Measurements from ENCODE around the gene HMGN1. TPM values are rescaled to one million over a fixed set of nuclear protein-coding genes. Genes with fewer than 3 reads are reported as not detected.

HMGN1 gene
- polyA plus RNA-seq, 1 donor from 2014 or later: 2,070 TPM

DNA sequence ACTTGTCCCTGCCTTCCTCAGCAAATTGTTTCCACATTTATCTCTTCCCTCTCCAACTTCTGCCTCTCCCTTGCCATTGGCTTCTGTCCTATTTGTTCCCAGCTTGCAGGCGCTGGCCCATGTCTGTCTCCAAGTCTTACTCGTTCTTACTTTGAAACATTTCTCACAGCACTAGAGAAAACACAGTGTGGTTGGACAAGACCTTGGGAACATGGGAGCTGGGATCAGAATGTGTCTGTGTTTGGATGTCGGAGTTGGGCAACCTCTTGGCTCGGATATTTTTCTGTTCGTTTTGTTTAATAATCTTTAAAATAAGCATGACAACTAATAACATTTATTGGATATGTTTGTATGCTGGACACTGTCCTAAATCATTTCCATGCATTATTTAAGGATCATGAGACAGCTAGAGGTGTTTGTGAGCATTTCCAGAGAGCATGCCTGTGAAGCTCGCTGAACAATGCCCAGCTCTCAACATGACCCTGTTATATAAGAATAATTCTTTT, 29.6 kb downstream of the HMGN1 start:
- no peak for TF ChIP-seq TAF1 (IDR thresholded peaks at IDR 0.05; ENCODE audit: low read depth)
- Histone ChIP-seq H3K4me3 (ENCODE audit: low read length) (no peak overlapping the region), H3K36me3 (ENCODE audit: insufficient read depth, low read length) (no peaks in the 10 kb centered on the region), H3K4me2 (ENCODE audit: low read length) (no peak overlapping the region), H2AFZ (ENCODE audit: low read depth, low read length) (no peak overlapping the region), H3K9ac (ENCODE audit: low read length) (no peak overlapping the region), H3F3A (ENCODE audit: insufficient read depth, low read length, poor library complexity, severe bottlenecking) (no peaks in the 10 kb centered on the region), H3K27ac (ENCODE audit: low read length) (no peak overlapping the region), H3K79me2 (replicated peaks; ENCODE audit: insufficient read depth, low read length) (peaks cover 4% of the 10 kb centered on the region), H4K20me1 (ENCODE audit: insufficient read depth) (no peaks in the 10 kb centered on the region), H3K9me2 (ENCODE audit: insufficient read depth, low read length) (no peaks in the 10 kb centered on the region), H3K27me3 (ENCODE audit: insufficient read depth, low read depth, low read length) (no peaks in the 10 kb centered on the region), H3K9me3 (ENCODE audit: low read length) (no peaks in the 10 kb centered on the region)

DNA sequence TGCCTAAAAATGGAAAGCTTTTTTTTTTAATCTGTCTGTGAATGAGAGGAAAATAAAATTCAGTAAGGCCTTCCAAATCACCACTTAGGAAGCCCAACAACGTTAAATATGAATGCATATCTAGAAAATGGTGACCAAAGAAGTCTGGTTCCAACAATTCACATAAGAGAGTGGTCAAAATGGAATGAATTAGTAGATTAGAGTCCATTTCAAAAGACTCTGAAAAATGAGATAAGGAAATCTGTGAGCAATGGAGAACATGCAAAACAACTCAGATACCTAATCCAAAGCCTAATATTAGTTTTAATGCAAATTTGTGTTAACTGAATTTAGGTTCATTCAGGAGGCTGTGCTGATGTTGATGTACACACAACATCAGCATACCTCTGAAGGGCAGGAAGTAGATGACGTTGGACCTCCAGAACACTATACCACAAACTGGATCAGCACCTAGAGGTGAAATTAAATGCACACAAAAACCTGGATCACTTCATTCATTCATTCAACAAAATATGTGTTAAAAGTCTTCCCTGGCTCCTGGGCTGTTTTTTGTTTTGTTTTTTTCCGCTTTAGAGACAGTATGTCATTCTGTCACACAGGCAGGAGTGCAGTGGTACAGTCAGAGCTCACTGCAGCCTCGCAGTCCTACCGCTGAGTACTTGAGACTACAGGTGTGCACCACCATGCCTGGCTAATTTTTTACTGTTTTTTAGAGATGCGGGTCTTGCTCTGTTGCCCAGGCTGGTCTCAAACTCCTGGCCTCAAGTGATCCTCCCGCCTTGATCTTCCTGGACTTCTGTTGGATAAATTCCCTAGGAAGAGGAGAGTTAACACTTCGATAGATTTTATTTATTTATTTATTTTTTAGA, 30.6 kb downstream of the HMGN1 start:
- TF ChIP-seq SMC3 (conservative IDR thresholded peaks at IDR 0.05; ENCODE audit: poor library complexity) (no peak), RAD21 (conservative IDR thresholded peaks at IDR 0.05) (no peak), MXI1 (conservative IDR thresholded peaks at IDR 0.05; ENCODE audit: poor library complexity, severe bottlenecking) (no peak)
- TF ChIP-seq, protein P1, sequence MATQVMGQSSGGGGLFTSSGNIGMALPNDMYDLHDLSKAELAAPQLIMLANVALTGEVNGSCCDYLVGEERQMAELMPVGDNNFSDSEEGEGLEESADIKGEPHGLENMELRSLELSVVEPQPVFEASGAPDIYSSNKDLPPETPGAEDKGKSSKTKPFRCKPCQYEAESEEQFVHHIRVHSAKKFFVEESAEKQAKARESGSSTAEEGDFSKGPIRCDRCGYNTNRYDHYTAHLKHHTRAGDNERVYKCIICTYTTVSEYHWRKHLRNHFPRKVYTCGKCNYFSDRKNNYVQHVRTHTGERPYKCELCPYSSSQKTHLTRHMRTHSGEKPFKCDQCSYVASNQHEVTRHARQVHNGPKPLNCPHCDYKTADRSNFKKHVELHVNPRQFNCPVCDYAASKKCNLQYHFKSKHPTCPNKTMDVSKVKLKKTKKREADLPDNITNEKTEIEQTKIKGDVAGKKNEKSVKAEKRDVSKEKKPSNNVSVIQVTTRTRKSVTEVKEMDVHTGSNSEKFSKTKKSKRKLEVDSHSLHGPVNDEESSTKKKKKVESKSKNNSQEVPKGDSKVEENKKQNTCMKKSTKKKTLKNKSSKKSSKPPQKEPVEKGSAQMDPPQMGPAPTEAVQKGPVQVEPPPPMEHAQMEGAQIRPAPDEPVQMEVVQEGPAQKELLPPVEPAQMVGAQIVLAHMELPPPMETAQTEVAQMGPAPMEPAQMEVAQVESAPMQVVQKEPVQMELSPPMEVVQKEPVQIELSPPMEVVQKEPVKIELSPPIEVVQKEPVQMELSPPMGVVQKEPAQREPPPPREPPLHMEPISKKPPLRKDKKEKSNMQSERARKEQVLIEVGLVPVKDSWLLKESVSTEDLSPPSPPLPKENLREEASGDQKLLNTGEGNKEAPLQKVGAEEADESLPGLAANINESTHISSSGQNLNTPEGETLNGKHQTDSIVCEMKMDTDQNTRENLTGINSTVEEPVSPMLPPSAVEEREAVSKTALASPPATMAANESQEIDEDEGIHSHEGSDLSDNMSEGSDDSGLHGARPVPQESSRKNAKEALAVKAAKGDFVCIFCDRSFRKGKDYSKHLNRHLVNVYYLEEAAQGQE (IDR thresholded peaks at IDR 0.05; ENCODE audit: borderline replicate concordance): no peak
- Histone ChIP-seq H3K4me3 (ENCODE audit: low read length) (no peak overlapping the region), H3K9me3 (ENCODE audit: low read length) (no peaks in the 10 kb centered on the region)

DNA sequence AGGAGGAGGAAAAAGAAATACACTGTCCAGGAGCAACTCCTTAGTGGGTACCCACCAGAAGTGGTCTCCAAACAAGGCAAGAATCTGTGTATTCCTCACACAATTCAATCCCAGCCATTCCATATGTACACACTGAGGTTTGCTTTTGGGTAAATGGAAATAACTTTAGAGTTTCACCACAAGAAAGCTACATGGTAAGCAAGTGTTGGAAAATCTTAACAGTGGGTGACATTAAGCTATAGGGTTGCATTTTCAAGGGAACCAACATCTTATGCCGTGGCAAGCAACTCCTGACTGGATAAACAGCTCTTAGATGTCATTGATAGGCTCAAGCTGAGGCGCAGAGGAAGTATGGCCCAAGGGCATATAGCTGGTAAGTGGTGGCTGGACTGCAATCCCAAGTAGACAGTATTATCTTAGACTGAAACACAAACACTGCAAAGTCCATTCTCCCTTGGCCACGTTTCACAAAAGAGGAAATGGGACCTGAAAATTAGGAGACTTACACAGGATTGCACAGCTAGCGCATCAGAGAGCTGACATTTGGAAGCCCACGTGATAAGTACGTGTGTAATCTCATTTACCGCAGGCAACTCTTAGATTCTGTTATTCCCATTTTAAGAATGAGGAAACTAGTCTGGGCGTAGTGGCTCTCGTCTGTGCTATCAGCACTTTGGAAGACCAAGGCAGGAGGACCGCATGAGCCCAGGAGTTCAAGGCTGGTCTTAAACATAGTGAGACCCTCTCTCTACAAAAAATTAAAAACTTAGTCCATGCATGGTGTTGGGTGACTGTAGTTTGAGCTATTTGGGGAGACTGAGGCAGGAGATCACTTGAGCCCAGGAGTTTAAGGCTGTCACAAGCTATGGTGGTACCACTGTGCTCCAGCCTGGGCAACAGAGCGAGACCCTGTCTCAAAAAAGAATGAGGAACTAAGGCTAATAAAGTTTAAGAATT, 31.5 kb downstream of the HMGN1 start:
- H3K4me3 ChIP-seq (ENCODE audit: low read length): no peak overlapping the region
- H4K20me1 ChIP-seq (ENCODE audit: insufficient read depth): no peaks in the 10 kb centered on the region
- H3K9ac ChIP-seq (ENCODE audit: low read length): no peak overlapping the region
- H3K9me2 ChIP-seq (ENCODE audit: insufficient read depth, low read length): no peaks in the 10 kb centered on the region
- no peaks in the 10 kb centered on the region for H3K36me3 ChIP-seq (ENCODE audit: insufficient read depth, low read length)
- H2AFZ ChIP-seq (ENCODE audit: low read depth, low read length): no peak overlapping the region
- no peak overlapping the region for H3K27ac ChIP-seq (ENCODE audit: low read length)
- H3K9me3 ChIP-seq (ENCODE audit: low read length): no peaks in the 10 kb centered on the region
- TF ChIP-seq, protein P2, sequence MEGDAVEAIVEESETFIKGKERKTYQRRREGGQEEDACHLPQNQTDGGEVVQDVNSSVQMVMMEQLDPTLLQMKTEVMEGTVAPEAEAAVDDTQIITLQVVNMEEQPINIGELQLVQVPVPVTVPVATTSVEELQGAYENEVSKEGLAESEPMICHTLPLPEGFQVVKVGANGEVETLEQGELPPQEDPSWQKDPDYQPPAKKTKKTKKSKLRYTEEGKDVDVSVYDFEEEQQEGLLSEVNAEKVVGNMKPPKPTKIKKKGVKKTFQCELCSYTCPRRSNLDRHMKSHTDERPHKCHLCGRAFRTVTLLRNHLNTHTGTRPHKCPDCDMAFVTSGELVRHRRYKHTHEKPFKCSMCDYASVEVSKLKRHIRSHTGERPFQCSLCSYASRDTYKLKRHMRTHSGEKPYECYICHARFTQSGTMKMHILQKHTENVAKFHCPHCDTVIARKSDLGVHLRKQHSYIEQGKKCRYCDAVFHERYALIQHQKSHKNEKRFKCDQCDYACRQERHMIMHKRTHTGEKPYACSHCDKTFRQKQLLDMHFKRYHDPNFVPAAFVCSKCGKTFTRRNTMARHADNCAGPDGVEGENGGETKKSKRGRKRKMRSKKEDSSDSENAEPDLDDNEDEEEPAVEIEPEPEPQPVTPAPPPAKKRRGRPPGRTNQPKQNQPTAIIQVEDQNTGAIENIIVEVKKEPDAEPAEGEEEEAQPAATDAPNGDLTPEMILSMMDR (IDR thresholded peaks at IDR 0.05; ENCODE audit: poor library complexity, severe bottlenecking): no peak
- TF ChIP-seq TAF1 (IDR thresholded peaks at IDR 0.05; ENCODE audit: low read depth): no peak
- no peak overlapping the region for H3K4me2 ChIP-seq (ENCODE audit: low read length)
- peaks cover 4% of the 10 kb centered on the region for H3K79me2 ChIP-seq (replicated peaks; ENCODE audit: insufficient read depth, low read length)
- H3F3A ChIP-seq (ENCODE audit: insufficient read depth, low read length, poor library complexity, severe bottlenecking): no peaks in the 10 kb centered on the region
- no peaks in the 10 kb centered on the region for H3K27me3 ChIP-seq (ENCODE audit: insufficient read depth, low read depth, low read length)

More for the DNA sequence above, 30.6 kb downstream of the HMGN1 start:
- no peaks in the 10 kb centered on the region for H3K9me2 ChIP-seq (ENCODE audit: insufficient read depth, low read length)
- no peaks in the 10 kb centered on the region for H4K20me1 ChIP-seq (ENCODE audit: insufficient read depth)
- H3K27ac ChIP-seq (ENCODE audit: low read length): no peak overlapping the region
- no peaks in the 10 kb centered on the region for H3K27me3 ChIP-seq (ENCODE audit: insufficient read depth, low read depth, low read length)
- H3K36me3 ChIP-seq (ENCODE audit: insufficient read depth, low read length): no peaks in the 10 kb centered on the region
- H3K9ac ChIP-seq (ENCODE audit: low read length): no peak overlapping the region
- H3K4me2 ChIP-seq (ENCODE audit: low read length): no peak overlapping the region
- no peaks in the 10 kb centered on the region for H3F3A ChIP-seq (ENCODE audit: insufficient read depth, low read length, poor library complexity, severe bottlenecking)
- peaks cover 4% of the 10 kb centered on the region for H3K79me2 ChIP-seq (replicated peaks; ENCODE audit: insufficient read depth, low read length)
- no peak overlapping the region for H2AFZ ChIP-seq (ENCODE audit: low read depth, low read length)

Measured in neural cell (in vitro differentiated cells).